ENCODE results near the gene SLC6A11.

DNA sequence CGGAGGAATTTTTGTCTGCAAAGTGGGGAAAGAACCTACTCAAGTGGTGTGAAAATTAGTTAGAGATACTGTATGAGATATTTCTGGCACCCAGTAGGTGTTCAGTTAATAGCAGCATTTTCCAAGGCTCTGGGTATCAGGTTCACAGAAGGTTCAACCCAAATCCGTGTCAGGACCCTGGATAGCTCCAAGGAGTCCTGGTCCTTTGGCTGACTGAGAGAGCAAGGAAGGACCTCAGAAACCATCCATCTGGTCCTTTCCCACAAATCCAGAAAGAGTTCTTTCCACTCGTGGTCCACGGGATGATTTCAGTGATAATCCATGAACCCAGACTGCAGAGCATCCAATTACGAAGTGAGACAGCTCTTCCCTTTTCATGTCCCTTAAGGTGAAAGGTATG lies 51.4 kb downstream of the SLC6A11 start:
- TF ChIP-seq, protein P1, sequence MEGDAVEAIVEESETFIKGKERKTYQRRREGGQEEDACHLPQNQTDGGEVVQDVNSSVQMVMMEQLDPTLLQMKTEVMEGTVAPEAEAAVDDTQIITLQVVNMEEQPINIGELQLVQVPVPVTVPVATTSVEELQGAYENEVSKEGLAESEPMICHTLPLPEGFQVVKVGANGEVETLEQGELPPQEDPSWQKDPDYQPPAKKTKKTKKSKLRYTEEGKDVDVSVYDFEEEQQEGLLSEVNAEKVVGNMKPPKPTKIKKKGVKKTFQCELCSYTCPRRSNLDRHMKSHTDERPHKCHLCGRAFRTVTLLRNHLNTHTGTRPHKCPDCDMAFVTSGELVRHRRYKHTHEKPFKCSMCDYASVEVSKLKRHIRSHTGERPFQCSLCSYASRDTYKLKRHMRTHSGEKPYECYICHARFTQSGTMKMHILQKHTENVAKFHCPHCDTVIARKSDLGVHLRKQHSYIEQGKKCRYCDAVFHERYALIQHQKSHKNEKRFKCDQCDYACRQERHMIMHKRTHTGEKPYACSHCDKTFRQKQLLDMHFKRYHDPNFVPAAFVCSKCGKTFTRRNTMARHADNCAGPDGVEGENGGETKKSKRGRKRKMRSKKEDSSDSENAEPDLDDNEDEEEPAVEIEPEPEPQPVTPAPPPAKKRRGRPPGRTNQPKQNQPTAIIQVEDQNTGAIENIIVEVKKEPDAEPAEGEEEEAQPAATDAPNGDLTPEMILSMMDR (IDR thresholded peaks at IDR 0.05; ENCODE audit: low read length) = no peak
- TF ChIP-seq EZH2 (IDR thresholded peaks at IDR 0.05; ENCODE audit: borderline replicate concordance, low read length) = no peak
